ENCODE measurements around the gene AKR7A2.

AKR7A2 gene

GRCh38 chr1:19336543-19336942, 24.6 kb upstream of the AKR7A2 start:
- Histone ChIP-seq H3K36me3 (ENCODE audit: control insufficient read depth, insufficient read depth, low read length) (peaks cover 32% of the 10 kb centered on the region), H3K27ac (ENCODE audit: insufficient read depth, low read length, poor library complexity, severe bottlenecking) (no peak overlapping the region), H3K27me3 (replicated peaks; ENCODE audit: control insufficient read depth, insufficient read depth, low read length, poor library complexity, severe bottlenecking) (no peaks in the 10 kb centered on the region), H3K4me1 (ENCODE audit: control insufficient read depth, insufficient read depth, low read length, poor library complexity, severe bottlenecking) (no peaks in the 10 kb centered on the region), H3K4me3 (ENCODE audit: insufficient read depth, low read depth, low read length, poor library complexity, severe bottlenecking) (no peak overlapping the region), H3K9me3 (ENCODE audit: control insufficient read depth, low read length) (no peaks in the 10 kb centered on the region)
- DNase-seq: no peak

GRCh38 chr1:19333587-19334354, 21.8 kb upstream of the AKR7A2 start:
- Histone ChIP-seq H3K9me3 (ENCODE audit: control insufficient read depth, low read length) (no peaks in the 10 kb centered on the region), H3K27ac (ENCODE audit: insufficient read depth, low read length, poor library complexity, severe bottlenecking) (no peak overlapping the region), H3K27me3 (replicated peaks; ENCODE audit: control insufficient read depth, insufficient read depth, low read length, poor library complexity, severe bottlenecking) (no peaks in the 10 kb centered on the region), H3K4me1 (ENCODE audit: control insufficient read depth, insufficient read depth, low read length, poor library complexity, severe bottlenecking) (no peaks in the 10 kb centered on the region), H3K4me3 (ENCODE audit: insufficient read depth, low read depth, low read length, poor library complexity, severe bottlenecking) (no peak overlapping the region), H3K36me3 (ENCODE audit: control insufficient read depth, insufficient read depth, low read length) (peaks cover 9% of the 10 kb centered on the region)
- DNase-seq: no peak

GRCh38 chr1:19332832-19333231, 20.9 kb upstream of the AKR7A2 start:
- H3K36me3 ChIP-seq (ENCODE audit: control insufficient read depth, insufficient read depth, low read length): peaks cover 8% of the 10 kb centered on the region
- no peaks in the 10 kb centered on the region for H3K9me3 ChIP-seq (ENCODE audit: control insufficient read depth, low read length)
- DNase-seq: no peak

GRCh38 chr1:19331262-19331878, 19.4 kb upstream of the AKR7A2 start:
- peaks cover 3% of the 10 kb centered on the region for H3K36me3 ChIP-seq (ENCODE audit: control insufficient read depth, insufficient read depth, low read length)
- H3K27ac ChIP-seq (ENCODE audit: insufficient read depth, low read length, poor library complexity, severe bottlenecking): no peak overlapping the region
- no peaks in the 10 kb centered on the region for H3K9me3 ChIP-seq (ENCODE audit: control insufficient read depth, low read length)
- H3K27me3 ChIP-seq (replicated peaks; ENCODE audit: control insufficient read depth, insufficient read depth, low read length, poor library complexity, severe bottlenecking): no peaks in the 10 kb centered on the region
- DNase-seq: no peak
- no peaks in the 10 kb centered on the region for H3K4me1 ChIP-seq (ENCODE audit: control insufficient read depth, insufficient read depth, low read length, poor library complexity, severe bottlenecking)
- H3K4me3 ChIP-seq (ENCODE audit: insufficient read depth, low read depth, low read length, poor library complexity, severe bottlenecking): no peak overlapping the region

More at GRCh38 chr1:19332832-19333231, 20.9 kb upstream of the AKR7A2 start:
- H3K4me3 ChIP-seq (ENCODE audit: insufficient read depth, low read depth, low read length, poor library complexity, severe bottlenecking): no peak overlapping the region
- H3K4me1 ChIP-seq (ENCODE audit: control insufficient read depth, insufficient read depth, low read length, poor library complexity, severe bottlenecking): no peaks in the 10 kb centered on the region
- no peak overlapping the region for H3K27ac ChIP-seq (ENCODE audit: insufficient read depth, low read length, poor library complexity, severe bottlenecking)
- no peaks in the 10 kb centered on the region for H3K27me3 ChIP-seq (replicated peaks; ENCODE audit: control insufficient read depth, insufficient read depth, low read length, poor library complexity, severe bottlenecking)

GRCh38 chr1:19330449-19331135, 18.6 kb upstream of the AKR7A2 start:
- no peak overlapping the region for H3K4me3 ChIP-seq (ENCODE audit: insufficient read depth, low read depth, low read length, poor library complexity, severe bottlenecking)
- H3K27ac ChIP-seq (ENCODE audit: insufficient read depth, low read length, poor library complexity, severe bottlenecking): no peak overlapping the region
- no peaks in the 10 kb centered on the region for H3K27me3 ChIP-seq (replicated peaks; ENCODE audit: control insufficient read depth, insufficient read depth, low read length, poor library complexity, severe bottlenecking)
- no peaks in the 10 kb centered on the region for H3K4me1 ChIP-seq (ENCODE audit: control insufficient read depth, insufficient read depth, low read length, poor library complexity, severe bottlenecking)
- no peaks in the 10 kb centered on the region for H3K9me3 ChIP-seq (ENCODE audit: control insufficient read depth, low read length)
- H3K36me3 ChIP-seq (ENCODE audit: control insufficient read depth, insufficient read depth, low read length): peaks cover 3% of the 10 kb centered on the region
- no peak for DNase-seq

- no peaks in the 10 kb centered on the region for H3K4me1 ChIP-seq (ENCODE audit: control insufficient read depth, insufficient read depth, low read length, poor library complexity, severe bottlenecking)
- no peak overlapping the region for H3K27ac ChIP-seq (ENCODE audit: insufficient read depth, low read length, poor library complexity, severe bottlenecking)
- H3K36me3 ChIP-seq (ENCODE audit: control insufficient read depth, insufficient read depth, low read length): peaks cover 6% of the 10 kb centered on the region
- H3K4me3 ChIP-seq (ENCODE audit: insufficient read depth, low read depth, low read length, poor library complexity, severe bottlenecking): no peak overlapping the region
- H3K27me3 ChIP-seq (replicated peaks; ENCODE audit: control insufficient read depth, insufficient read depth, low read length, poor library complexity, severe bottlenecking): no peaks in the 10 kb centered on the region
- DNase-seq: no peak
- H3K9me3 ChIP-seq (ENCODE audit: control insufficient read depth, low read length): no peaks in the 10 kb centered on the region
Measured at GRCh38 chr1:19329611-19330010, 17.7 kb upstream of the AKR7A2 start.

- Histone ChIP-seq H3K9me3 (ENCODE audit: control insufficient read depth, low read length) (no peaks in the 10 kb centered on the region), H3K36me3 (ENCODE audit: control insufficient read depth, insufficient read depth, low read length) (peaks cover 6% of the 10 kb centered on the region), H3K27ac (ENCODE audit: insufficient read depth, low read length, poor library complexity, severe bottlenecking) (no peak overlapping the region), H3K27me3 (replicated peaks; ENCODE audit: control insufficient read depth, insufficient read depth, low read length, poor library complexity, severe bottlenecking) (no peaks in the 10 kb centered on the region), H3K4me3 (ENCODE audit: insufficient read depth, low read depth, low read length, poor library complexity, severe bottlenecking) (no peak overlapping the region), H3K4me1 (ENCODE audit: control insufficient read depth, insufficient read depth, low read length, poor library complexity, severe bottlenecking) (no peaks in the 10 kb centered on the region)
- DNase-seq: no peak
Measured at GRCh38 chr1:19329188-19329587, 17.2 kb upstream of the AKR7A2 start.

GRCh38 chr1:19328486-19328885, 16.5 kb upstream of the AKR7A2 start:
- Histone ChIP-seq H3K27ac (ENCODE audit: insufficient read depth, low read length, poor library complexity, severe bottlenecking) (no peak overlapping the region), H3K27me3 (replicated peaks; ENCODE audit: control insufficient read depth, insufficient read depth, low read length, poor library complexity, severe bottlenecking) (no peaks in the 10 kb centered on the region), H3K9me3 (ENCODE audit: control insufficient read depth, low read length) (no peaks in the 10 kb centered on the region), H3K36me3 (ENCODE audit: control insufficient read depth, insufficient read depth, low read length) (peaks cover 6% of the 10 kb centered on the region), H3K4me1 (ENCODE audit: control insufficient read depth, insufficient read depth, low read length, poor library complexity, severe bottlenecking) (no peaks in the 10 kb centered on the region), H3K4me3 (ENCODE audit: insufficient read depth, low read depth, low read length, poor library complexity, severe bottlenecking) (no peak overlapping the region)
- no peak for DNase-seq

- H3K36me3 ChIP-seq (ENCODE audit: control insufficient read depth, insufficient read depth, low read length): peaks cover 6% of the 10 kb centered on the region
- H3K4me1 ChIP-seq (ENCODE audit: control insufficient read depth, insufficient read depth, low read length, poor library complexity, severe bottlenecking): no peaks in the 10 kb centered on the region
- H3K4me3 ChIP-seq (ENCODE audit: insufficient read depth, low read depth, low read length, poor library complexity, severe bottlenecking): no peak overlapping the region
- H3K9me3 ChIP-seq (ENCODE audit: control insufficient read depth, low read length): no peaks in the 10 kb centered on the region
- no peaks in the 10 kb centered on the region for H3K27me3 ChIP-seq (replicated peaks; ENCODE audit: control insufficient read depth, insufficient read depth, low read length, poor library complexity, severe bottlenecking)
- DNase-seq: no peak
- no peak overlapping the region for H3K27ac ChIP-seq (ENCODE audit: insufficient read depth, low read length, poor library complexity, severe bottlenecking)
Measured at GRCh38 chr1:19327736-19328135, 15.8 kb upstream of the AKR7A2 start.

GRCh38 chr1:19327301-19327700, 15.4 kb upstream of the AKR7A2 start:
- Histone ChIP-seq H3K9me3 (ENCODE audit: control insufficient read depth, low read length) (no peaks in the 10 kb centered on the region), H3K27ac (ENCODE audit: insufficient read depth, low read length, poor library complexity, severe bottlenecking) (no peak overlapping the region), H3K36me3 (ENCODE audit: control insufficient read depth, insufficient read depth, low read length) (peaks cover 6% of the 10 kb centered on the region), H3K27me3 (replicated peaks; ENCODE audit: control insufficient read depth, insufficient read depth, low read length, poor library complexity, severe bottlenecking) (no peaks in the 10 kb centered on the region), H3K4me1 (ENCODE audit: control insufficient read depth, insufficient read depth, low read length, poor library complexity, severe bottlenecking) (no peaks in the 10 kb centered on the region), H3K4me3 (ENCODE audit: insufficient read depth, low read depth, low read length, poor library complexity, severe bottlenecking) (no peak overlapping the region)
- DNase-seq: no peak
